ENCODE data around the gene MYO7A. TPM values are rescaled to one million over a fixed set of nuclear protein-coding genes. Genes with fewer than 3 reads are reported as not detected.

Gene MYO7A
- total RNA-seq, 4 donors from 2014 or later = 2.0 to 18.2 (median 6.6) TPM

DNA sequence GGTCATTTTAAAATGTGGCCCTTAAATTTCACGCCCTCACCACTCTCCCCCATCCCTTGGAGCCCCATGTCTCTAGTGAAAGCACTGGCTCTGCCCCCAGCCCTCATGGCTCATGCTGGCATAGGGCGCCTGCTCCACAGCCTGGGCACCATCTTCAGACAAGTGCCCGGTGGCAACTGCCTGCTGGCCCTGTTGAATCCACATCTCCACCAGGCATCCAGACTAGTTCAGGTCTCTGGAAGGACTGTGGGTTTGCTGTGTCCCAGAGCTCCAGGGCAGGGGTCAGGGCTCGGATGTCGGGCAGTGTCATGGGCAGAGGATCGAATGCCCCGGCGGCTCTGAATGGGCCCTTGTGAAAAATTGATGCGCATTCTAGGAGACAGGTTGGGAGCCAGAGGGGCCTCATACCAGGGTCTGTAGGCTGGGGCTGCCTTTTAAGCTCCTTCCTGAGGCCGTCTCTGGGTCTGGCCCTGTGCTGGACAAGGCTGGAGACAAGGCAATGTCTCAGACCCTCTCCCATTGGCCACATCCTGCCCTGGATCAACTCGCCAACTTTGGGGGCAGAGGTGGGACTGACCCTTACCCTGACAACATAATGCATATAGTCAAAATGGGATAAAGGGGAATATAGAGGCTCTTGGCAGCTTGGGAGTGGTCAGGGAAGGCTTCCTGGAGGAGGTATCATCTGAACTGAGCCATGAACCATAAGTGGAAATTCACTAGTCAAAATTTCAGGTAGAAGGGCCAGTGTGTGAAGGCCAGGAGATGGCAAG lies 1.2 kb downstream of the MYO7A start:
- H3K27ac ChIP-seq = no peak overlapping the region
- H3K9me3 ChIP-seq = no peaks in the 10 kb centered on the region
- H3K36me3 ChIP-seq = no peaks in the 10 kb centered on the region
- no peak overlapping the region for H3K4me3 ChIP-seq
- DNase-seq = no peak
- TF ChIP-seq, protein P1, sequence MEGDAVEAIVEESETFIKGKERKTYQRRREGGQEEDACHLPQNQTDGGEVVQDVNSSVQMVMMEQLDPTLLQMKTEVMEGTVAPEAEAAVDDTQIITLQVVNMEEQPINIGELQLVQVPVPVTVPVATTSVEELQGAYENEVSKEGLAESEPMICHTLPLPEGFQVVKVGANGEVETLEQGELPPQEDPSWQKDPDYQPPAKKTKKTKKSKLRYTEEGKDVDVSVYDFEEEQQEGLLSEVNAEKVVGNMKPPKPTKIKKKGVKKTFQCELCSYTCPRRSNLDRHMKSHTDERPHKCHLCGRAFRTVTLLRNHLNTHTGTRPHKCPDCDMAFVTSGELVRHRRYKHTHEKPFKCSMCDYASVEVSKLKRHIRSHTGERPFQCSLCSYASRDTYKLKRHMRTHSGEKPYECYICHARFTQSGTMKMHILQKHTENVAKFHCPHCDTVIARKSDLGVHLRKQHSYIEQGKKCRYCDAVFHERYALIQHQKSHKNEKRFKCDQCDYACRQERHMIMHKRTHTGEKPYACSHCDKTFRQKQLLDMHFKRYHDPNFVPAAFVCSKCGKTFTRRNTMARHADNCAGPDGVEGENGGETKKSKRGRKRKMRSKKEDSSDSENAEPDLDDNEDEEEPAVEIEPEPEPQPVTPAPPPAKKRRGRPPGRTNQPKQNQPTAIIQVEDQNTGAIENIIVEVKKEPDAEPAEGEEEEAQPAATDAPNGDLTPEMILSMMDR (IDR thresholded peaks at IDR 0.05) = no peak
- TF ChIP-seq POLR2A (IDR thresholded peaks at IDR 0.05) = no peak
- intact Hi-C loops (cut with DNase I; ENCODE audit: low total_unique reads) = loop anchor here (10.0 kb wide), 1 partner anchor 56 kb away; no protein-coding TSS in a partner anchor
- H3K27me3 ChIP-seq = no peaks in the 10 kb centered on the region
- H3K4me1 ChIP-seq = peaks cover 0 to 5% of the 10 kb centered on the region in 2 donors

DNA sequence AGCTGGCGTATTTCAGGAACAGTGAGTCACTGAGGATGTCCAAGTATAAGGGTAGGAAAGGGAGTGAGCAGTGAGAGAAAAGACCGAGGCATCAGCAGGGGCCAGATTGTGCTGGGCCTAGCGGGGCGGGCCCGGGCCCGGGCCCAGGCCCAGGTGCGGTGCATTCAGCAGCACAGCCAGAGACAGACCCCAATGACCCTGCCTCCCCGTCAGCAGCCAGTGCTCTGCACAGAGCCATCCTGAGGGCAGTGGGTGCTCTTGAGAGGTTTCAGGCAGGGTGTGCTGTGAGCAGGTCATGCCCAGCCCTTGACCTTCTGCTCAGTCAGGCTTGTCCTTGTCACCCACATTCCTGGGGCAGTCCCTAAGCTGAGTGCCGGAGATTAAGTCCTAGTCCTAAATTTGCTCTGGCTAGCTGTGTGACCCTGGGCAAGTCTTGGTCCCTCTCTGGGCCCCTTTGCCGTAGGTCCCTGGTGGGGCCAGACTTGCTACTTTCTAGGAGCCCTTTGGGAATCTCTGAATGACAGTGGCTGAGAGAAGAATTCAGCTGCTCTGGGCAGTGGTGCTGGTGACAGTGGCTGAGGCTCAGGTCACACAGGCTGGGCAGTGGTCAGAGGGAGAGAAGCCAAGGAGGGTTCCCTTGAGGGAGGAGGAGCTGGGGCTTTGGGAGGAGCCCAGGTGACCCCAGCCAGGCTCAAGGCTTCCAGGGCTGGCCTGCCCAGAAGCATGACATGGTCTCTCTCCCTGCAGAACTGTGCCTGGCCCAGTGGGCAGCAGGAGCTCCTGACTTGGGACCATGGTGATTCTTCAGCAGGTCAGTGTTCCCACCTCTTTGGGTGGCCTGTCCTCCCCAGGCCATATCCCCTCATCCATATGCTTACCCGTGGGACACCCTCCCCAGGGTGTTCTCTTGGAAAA lies 2.1 kb downstream of the MYO7A start:
- H3K9me3 ChIP-seq = no peaks in the 10 kb centered on the region
- no peak overlapping the region for H3K4me3 ChIP-seq
- TF ChIP-seq POLR2A (IDR thresholded peaks at IDR 0.05) = no peak
- TF ChIP-seq, protein P1 (IDR thresholded peaks at IDR 0.05) = no peak
- H3K27ac ChIP-seq = peak overlapping the region in 1 of 2 donors; percentile 33
- intact Hi-C loops (cut with DNase I; ENCODE audit: low total_unique reads) = loop anchor here (10.0 kb wide), 1 partner anchor 55 kb away; no protein-coding TSS in a partner anchor
- H3K4me1 ChIP-seq = peaks cover 0 to 5% of the 10 kb centered on the region in 2 donors
- no peaks in the 10 kb centered on the region for H3K27me3 ChIP-seq
- no peaks in the 10 kb centered on the region for H3K36me3 ChIP-seq
- DNase-seq = no peak

DNA sequence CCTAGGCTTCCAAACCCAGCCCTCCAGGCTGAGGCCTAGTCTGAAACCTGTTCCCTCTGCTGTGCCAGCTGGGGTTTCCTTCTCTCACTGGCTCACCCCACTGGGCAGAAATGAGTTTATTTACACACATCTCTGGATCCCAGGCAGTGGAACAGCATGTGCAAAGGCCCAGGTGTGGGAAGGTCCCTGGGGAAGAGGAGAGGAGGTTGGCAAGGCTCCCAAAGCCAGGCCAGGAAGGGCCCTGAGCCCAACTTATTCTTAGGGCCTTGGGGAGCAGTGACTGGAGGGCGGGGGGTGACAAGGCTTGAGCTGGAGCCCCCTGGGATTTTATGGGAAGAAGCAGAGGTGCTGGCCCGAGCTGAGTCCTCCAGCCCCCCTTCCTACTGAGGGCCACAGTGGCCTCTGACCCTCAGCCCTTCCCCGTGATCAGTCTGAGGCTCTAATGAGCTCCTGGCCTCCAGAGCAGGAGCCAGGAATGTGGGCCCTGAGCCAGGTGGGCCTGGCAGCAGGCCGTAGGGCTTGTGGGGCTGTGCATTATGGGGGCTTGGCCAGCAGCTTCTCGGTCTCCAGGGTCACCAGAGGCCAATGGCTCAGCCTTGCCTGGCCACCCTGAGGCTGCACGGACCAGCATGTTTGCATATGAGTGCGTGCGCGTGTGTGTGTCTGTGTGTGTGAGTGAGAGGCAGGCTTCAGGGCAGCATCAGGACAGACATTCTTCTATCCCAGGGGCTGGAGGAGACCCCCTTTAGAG lies 2.9 kb downstream of the MYO7A start:
- Histone ChIP-seq H3K4me3 (no peak overlapping the region), H3K36me3 (no peaks in the 10 kb centered on the region), H3K9me3 (no peaks in the 10 kb centered on the region), H3K4me1 (peaks cover 0 to 5% of the 10 kb centered on the region in 2 donors), H3K27me3 (no peaks in the 10 kb centered on the region), H3K27ac (peak overlapping the region in 1 of 2 donors; percentile 33)
- TF ChIP-seq, protein P1 (IDR thresholded peaks at IDR 0.05) = no peak
- TF ChIP-seq POLR2A (IDR thresholded peaks at IDR 0.05) = no peak
- intact Hi-C loops (cut with DNase I; ENCODE audit: low total_unique reads) = no loop called here
- peak in 1 of 2 donors; percentile 77 for DNase-seq

DNA sequence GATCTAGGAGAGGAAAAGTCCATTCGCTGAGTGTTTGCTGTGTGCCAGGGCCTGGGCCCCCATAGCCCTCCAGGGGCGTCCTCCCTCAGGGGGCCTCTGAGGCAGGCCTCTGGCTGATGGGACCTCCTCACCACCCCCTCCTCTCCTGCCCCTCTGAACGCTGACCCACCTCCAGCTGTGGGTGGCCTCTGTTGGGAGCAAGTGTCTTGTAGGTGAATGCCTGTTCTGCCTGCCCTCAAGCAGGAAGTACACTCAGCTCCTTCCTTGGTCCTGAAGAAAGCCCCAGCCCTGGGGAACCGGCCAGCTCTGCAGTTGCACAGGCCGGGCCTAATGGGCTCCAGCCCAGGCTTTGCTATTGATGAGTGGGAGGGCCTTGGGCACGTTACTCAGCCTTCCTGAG lies 3.5 kb downstream of the MYO7A start:
- Histone ChIP-seq H3K27ac (peak overlapping the region in 1 of 2 donors; percentile 33), H3K36me3 (no peaks in the 10 kb centered on the region), H3K9me3 (no peaks in the 10 kb centered on the region), H3K4me3 (no peak overlapping the region), H3K4me1 (peaks cover 0 to 5% of the 10 kb centered on the region in 2 donors), H3K27me3 (no peaks in the 10 kb centered on the region)
- TF ChIP-seq, protein P1 (IDR thresholded peaks at IDR 0.05) = no peak
- no peak for TF ChIP-seq POLR2A (IDR thresholded peaks at IDR 0.05)
- intact Hi-C loops (cut with DNase I; ENCODE audit: low total_unique reads) = no loop called here
- no peak for DNase-seq
